K562 (cell line): ENCODE results near the gene FBLN2.

ENCODE experiments used
- AFF4 ChIP-seq: sonication (generic); formaldehyde crosslinking; IDR thresholded peaks from 2 replicates; pipeline ENCODE4 v1.8.0; 2023; ENCODE audit warnings: mild to moderate bottlenecking, missing genetic modification reagents
- HINFP ChIP-seq: fragments of 450-650 bp; conservative IDR thresholded peaks from 2 replicates; pipeline ENCODE4 v1.6.1; 2016; ENCODE audit warnings: missing genetic modification characterization, low read depth, mild to moderate bottlenecking, control low read depth, missing compliant biosample characterization
- MLX ChIP-seq, 2 experiments: fragments of 450-650 bp in 1 of 2; sonication (generic) in 1 of 2; formaldehyde crosslinking; conservative IDR thresholded peaks; 2 replicates each; pipeline versions ENCODE4 v1.4.0 to v1.8.1; 2020 to 2022; ENCODE audit warnings: mild to moderate bottlenecking in 1 of 2, missing genetic modification reagents in 1 of 2
- MYC ChIP-seq, 2 experiments: fragments of 250-450 bp in 1 of 2; sonication (Bioruptor Pico) in 1 of 2; IDR thresholded peaks; 2 replicates each; pipeline versions ENCODE4 v1.5.1 to v1.6.1; 2012 to 2021; ENCODE audit warnings: low read depth in 2 of 2, borderline replicate concordance in 1 of 2, improper control_type of control experiment in 1 of 2, low read length in 1 of 2, mild to moderate bottlenecking in 1 of 2, moderate library complexity in 1 of 2
- POLR2G ChIP-seq: fragments of 200-400 bp; formaldehyde crosslinking; IDR thresholded peaks from 2 replicates; pipeline ENCODE4 v1.6.1; 2017; ENCODE audit warnings: low read depth, mild to moderate bottlenecking, antibody characterized with exemption, low read length, moderate library complexity
- TCF7 ChIP-seq: sonication (generic); IDR thresholded peaks from 2 replicates; pipeline ENCODE4 v1.6.1; 2016; ENCODE audit warnings: antibody characterized with exemption, borderline replicate concordance
- U2AF1 ChIP-seq: fragments of 200-400 bp; formaldehyde crosslinking; optimal IDR thresholded peaks from 2 replicates; pipeline ENCODE3; 2017; ENCODE audit warnings: mild to moderate bottlenecking, low read depth, low read length, moderate library complexity
- ZNF23 ChIP-seq: fragments of 250-450 bp; sonication (Bioruptor Pico); IDR thresholded peaks from 2 replicates; pipeline ENCODE4 v1.4.0; 2020; ENCODE audit warnings: mild to moderate bottlenecking

GRCh38 chr3:13507570-13508339 lies 41.2 kb upstream of the FBLN2 start:
- TF ChIP-seq HINFP (tag) (no peak), U2AF1 (no peak), ZNF23 (no peak), TCF7 (no peak), POLR2G (no peak), MLX (CRISPR knock-in tag; conservative IDR thresholded peaks at IDR 0.05) (no peak), MYC (IDR thresholded peaks at IDR 0.05; ENCODE audit: low read depth, low read length) (no peak), MYC (CRISPR knock-in tag; IDR thresholded peaks at IDR 0.05; ENCODE audit: borderline replicate concordance, low read depth) (no peak), AFF4 (CRISPR knock-in tag) (no peak)
